Mononuclear cell (primary cell): ENCODE measurements around the gene CDH4. TPM values are rescaled to one million over a fixed set of nuclear protein-coding genes. Genes with fewer than 3 reads are reported as not detected.
"Not testable (repeated sequence)": the region's sequence is repeated elsewhere in the genome, so short reads cannot be mapped to it uniquely, and the experiment has no call there.

Experiments used
- H3K27me3 ChIP-seq: 2 replicates; pipeline ENCODE4 v1.6.0; 2011; ENCODE audit warnings: low read length, control low read depth; ENCODE audit not compliant: insufficient read depth
- H3K4me1 ChIP-seq: 2 replicates; pipeline ENCODE4 v1.5.1; 2011; ENCODE audit warnings: mild to moderate bottlenecking, low read length, control low read depth; ENCODE audit not compliant: insufficient read depth
- H3K4me3 ChIP-seq: 2 replicates; pipeline ENCODE4 v1.5.1; 2011; ENCODE audit warnings: mild to moderate bottlenecking, low read length, moderate library complexity
- H3K9me3 ChIP-seq: 2 replicates; pipeline ENCODE4 v1.5.1; 2011; ENCODE audit warnings: low read depth, mild to moderate bottlenecking, control low read depth, low read length
- total RNA-seq: library from RNA; depleted of rRNA; stranded (reverse); fragments of >200 nt; gene quantifications from one replicate; pipeline ENCODE4 v1.2.3, GENCODE V29; 2012

CDH4 gene
- total RNA-seq, 1 donor: under 0.01 TPM

DNA sequence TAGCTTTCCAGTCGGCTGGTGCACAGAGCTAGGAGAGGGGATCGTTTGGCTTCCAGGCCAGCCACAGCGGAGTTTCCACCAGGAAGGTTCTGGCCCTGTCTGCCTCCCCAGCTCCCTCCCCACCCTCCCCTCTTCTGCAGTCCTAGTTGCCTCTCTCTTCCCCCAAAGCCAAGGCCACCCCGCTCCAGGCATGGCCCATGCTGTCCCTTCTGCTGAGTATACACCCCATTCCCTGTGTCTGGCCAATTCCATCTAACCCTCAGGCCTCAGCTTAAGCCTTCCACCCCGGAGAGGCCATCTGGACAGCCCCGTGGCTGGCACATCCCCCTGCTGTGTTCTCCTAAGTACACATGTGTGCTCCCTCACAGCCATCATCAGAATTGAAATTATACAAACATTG, 167.4 kb downstream of the CDH4 start:
- no peaks in the 10 kb centered on the region for H3K4me1 ChIP-seq
- H3K4me3 ChIP-seq: no peak overlapping the region
- H3K9me3 ChIP-seq: no peaks in the 10 kb centered on the region
- no peaks in the 10 kb centered on the region for H3K27me3 ChIP-seq

DNA sequence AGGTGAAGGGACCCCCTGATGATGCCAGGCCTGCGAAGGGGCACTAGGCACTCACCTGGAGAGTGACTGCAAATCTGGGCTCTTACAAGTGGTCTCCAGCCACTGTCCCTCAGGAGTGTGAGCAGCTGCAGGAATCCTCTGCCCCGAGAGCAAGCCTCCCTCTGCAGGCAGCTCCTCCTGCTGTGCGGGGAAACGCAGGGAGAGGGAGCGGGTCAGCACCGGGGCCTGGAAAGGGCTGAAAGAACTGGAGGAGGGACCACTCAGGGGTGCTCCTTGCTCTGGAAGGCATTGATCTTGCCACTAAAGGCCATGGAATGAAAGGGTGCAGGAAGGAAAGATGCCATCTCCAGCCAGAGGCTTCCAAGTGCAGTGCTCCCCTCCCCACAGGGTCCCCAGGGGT, 168.0 kb downstream of the CDH4 start:
- no peaks in the 10 kb centered on the region for H3K27me3 ChIP-seq
- H3K4me3 ChIP-seq: no peak overlapping the region
- H3K9me3 ChIP-seq: no peaks in the 10 kb centered on the region
- no peaks in the 10 kb centered on the region for H3K4me1 ChIP-seq

DNA sequence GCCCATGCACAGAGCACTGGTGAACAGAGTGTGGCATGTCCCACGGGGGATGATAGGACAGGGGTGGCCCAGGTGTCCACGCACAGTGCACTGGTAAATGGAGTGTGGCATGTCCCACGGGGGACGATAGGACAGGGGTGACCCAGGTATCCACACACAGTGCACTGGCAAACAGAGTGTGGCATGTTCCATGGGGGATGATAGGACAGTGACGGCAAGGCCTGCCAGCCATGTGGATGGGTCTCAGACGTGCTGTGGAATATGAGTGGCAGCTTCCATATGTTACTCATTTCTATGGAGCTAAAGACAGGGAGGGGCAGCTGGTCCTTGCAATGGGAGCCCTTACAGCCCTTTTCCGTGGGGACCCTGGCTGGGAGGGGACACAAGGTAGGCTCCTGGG, 168.7 kb downstream of the CDH4 start:
- no peak overlapping the region for H3K4me3 ChIP-seq
- no peaks in the 10 kb centered on the region for H3K9me3 ChIP-seq
- H3K4me1 ChIP-seq: no peaks in the 10 kb centered on the region
- H3K27me3 ChIP-seq: no peaks in the 10 kb centered on the region

DNA sequence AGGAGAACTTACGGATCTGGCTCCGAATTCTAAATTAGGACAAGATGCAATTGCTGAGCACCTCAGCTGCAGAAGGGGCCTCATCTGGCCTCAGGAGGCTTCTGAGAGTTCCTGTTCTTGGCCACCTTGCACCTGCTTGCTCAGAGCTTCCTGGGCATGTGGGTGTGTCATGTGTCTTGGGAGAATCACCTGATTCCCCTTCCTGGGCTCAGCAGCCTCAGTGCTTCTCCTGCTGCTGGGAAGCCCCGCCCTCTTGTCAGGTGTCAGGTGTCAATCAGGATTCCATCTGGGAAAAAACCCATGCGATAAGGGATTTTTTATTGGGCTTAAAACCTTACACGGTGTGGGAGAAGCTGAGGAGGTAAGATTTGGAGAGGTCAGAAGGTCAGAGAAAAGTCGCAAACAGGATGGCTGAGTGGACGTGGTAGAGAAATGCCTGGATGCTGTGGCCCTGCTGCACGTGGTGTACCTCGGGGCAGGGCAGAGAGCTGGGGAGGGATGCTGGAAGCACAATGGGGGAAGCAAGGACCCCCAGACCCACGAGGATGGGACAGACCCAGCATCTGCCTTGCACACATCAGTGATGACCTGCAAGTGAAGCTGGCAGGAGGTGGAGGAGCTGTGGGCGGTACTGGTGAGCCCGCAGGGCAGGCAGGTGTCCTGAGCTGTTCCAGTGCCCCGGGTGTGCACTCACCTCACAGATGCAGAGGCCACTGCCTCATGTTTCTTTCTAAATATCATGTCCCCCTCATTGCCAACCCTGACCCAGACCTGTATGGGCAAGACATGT, 170.8 kb downstream of the CDH4 start:
- Histone ChIP-seq H3K27me3 (no peaks in the 10 kb centered on the region), H3K4me3 (no peak overlapping the region), H3K9me3 (no peaks in the 10 kb centered on the region), H3K4me1 (no peaks in the 10 kb centered on the region)

DNA sequence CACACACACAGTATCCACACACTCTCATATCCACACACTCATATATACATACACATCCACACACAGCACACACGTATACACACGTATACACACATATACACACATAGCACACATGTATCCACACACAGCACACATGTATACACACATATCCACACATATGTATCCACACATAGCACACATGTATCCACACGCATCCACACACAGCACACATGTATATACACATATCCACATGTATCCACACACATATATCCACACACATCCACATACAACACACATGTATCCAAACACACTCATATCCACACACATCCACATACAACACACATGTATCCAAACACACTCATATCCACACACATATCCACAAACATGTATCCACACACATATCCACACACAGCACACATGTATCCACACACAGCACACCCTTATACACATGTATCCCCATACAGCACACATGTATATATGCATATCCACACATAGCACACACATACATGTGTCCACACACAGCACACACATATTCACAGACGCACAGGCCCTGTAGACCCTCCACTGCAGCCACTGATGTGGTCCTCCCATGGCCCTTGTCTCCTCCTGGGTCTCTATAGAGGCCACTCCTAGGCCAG, 172.1 kb downstream of the CDH4 start:
- no peaks in the 10 kb centered on the region for H3K27me3 ChIP-seq
- no peaks in the 10 kb centered on the region for H3K4me1 ChIP-seq
- no peak overlapping the region for H3K4me3 ChIP-seq
- H3K9me3 ChIP-seq: no peaks in the 10 kb centered on the region

DNA sequence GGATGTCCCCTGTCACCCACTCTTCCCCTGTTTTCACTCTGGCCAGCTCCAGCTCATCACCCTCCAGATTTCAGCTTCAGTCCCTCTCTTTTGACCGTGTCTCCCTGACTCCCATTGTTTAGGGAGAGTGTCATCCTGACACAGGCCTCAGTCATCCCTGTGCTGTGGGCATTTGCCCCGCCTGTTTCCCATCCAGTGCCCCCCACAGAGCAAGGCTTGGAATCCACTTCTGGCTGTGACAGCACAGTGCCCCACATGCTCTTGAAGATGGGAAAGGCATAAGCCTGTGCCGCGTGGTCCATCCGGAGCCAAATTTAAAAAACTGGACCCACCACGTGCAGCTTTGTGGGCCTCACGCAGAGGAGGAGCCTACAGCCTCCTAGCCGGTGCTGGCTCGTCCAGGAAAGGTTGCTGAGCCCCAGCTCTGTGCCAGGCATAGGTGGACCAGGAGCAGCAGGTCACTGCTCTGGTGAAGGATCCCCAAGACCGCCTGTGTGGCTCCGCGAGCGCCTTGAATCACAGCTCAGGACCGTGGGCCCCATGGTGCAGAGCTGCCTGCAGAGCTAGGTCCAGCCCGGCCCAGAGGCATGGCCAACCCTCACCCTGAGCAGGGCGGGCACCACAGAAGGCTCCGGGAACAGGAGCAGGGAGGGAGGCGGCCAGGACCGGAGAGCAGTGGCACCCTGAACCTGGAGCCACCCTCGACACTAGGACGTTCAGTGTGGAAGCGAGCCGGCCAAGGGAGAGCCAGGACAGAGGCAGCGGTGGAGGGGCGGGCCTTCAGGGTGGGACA, 172.8 kb downstream of the CDH4 start:
- no peaks in the 10 kb centered on the region for H3K27me3 ChIP-seq
- H3K4me3 ChIP-seq: no peak overlapping the region
- no peaks in the 10 kb centered on the region for H3K9me3 ChIP-seq
- no peaks in the 10 kb centered on the region for H3K4me1 ChIP-seq

DNA sequence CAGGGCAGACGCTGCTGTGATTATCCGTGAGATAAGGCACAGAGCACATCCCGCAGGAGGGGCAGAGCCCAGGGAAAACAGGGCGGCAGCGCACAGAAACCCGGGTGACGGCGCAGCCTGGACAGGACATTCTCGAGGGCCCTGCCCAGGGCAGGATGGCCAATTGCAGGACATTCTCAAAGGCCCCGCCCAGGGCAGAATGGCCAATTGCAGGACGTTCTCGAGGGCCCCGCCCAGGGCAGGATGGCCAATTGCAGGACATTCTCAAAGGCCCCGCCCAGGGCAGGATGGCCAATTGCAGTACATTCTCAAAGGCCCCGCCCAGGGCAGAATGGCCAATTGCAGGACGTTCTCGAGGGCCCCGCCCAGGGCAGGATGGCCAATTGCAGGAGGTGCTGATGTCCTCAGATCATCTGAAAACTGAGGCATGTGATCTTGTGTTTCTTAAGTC, 173.5 kb downstream of the CDH4 start:
- not testable (repeated sequence) for H3K4me1 ChIP-seq, H3K9me3 ChIP-seq, H3K27me3 ChIP-seq, H3K4me3 ChIP-seq

DNA sequence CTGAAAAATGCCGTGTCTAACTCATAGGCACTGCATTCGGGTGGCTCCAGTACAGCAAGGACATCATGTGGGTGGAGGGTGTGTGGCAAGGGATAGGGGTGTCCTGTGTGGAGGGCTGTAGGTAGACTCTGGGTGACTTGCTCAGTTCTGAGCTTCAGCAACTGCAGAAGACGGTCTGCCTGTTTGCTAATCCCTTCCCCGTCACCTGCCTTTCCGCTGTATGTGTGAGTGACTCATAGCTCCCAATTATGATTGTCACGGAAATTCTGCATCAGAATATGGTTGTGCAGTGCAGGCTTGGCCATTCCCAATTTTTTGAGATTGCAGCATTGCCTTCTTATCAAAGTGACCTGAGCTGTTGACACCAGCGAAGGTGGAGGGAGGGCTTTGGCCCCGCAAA, 174.3 kb downstream of the CDH4 start:
- Histone ChIP-seq H3K27me3 (no peaks in the 10 kb centered on the region), H3K4me1 (no peaks in the 10 kb centered on the region), H3K9me3 (no peaks in the 10 kb centered on the region), H3K4me3 (no peak overlapping the region)

DNA sequence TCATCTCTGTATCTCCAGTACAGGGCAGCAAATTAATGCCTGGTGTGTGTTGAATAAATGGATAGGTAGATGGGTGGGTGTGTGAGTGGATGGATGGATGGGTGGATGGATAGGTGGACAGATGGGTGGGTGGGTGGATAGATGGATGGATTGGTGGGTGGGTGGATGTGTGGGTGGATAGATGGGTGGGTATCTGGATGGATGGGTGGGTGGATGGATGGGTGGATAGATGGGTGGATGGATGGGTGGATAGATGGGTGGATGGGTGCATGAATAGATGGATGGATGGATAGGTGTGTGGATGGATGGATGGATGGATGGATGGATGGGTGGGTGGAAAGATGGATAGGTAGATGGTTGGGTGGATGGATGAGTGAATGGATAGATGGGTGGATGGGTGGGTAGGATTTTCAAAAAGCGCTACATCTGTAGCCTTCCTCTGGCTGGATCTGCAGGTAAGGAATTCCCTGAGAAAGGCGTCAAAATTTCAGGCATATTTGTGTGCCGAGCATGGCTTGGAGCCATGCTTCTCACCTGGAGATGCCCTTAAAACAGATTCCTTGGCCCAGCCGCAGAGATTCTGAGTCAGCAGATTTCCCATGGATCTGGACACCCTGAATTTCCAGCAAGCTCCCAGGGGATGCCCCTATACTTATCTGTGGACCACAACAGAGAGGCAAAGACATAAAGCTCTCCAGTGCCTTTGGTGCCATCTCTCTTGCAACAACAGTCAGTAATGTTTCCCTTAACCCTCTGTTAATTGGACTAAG, 177.6 kb downstream of the CDH4 start:
- Histone ChIP-seq H3K9me3 (no peaks in the 10 kb centered on the region), H3K27me3 (no peaks in the 10 kb centered on the region), H3K4me1 (no peaks in the 10 kb centered on the region), H3K4me3 (no peak overlapping the region)

DNA sequence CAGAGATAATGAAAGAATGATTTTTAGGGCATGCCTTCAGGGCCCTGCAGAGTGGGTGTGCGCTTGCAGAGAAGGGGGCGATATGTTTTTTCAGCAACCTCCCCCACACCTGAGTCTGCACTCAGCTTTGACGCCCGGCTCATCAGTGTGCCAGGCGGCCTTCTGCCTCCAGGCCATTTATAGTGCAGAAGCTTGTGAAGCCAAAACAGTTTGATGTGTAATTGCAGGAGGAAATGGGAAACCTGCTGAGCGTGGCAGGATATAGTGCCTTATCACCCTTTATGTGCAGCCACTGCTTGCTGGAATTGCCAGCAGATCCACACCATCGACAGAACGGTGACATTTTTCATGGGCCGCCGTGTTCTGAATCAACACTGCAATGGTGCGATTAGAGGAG, 178.2 kb downstream of the CDH4 start:
- no peaks in the 10 kb centered on the region for H3K9me3 ChIP-seq
- H3K27me3 ChIP-seq: no peaks in the 10 kb centered on the region
- H3K4me1 ChIP-seq: no peaks in the 10 kb centered on the region
- H3K4me3 ChIP-seq: no peak overlapping the region

DNA sequence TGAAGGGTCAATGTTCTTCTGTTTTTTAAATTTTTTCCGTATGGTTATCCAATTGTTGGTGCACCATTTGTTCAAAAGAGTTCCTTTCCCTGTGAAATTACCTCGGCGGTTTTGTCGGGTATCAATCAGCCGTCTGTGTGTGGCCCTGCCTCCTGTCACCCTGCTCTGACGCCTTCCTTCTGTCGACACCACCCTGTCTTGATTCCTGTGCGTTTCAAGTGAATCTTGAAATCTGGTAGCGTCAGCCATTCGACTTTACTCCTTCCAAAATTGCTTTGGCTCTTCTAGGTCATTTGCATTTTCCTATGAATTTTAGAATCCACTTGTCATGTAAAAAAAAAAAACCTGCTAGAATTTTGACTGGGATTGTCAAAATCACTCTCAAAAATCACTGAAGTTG, 181.1 kb downstream of the CDH4 start:
- no peak overlapping the region for H3K4me3 ChIP-seq
- no peaks in the 10 kb centered on the region for H3K9me3 ChIP-seq
- no peaks in the 10 kb centered on the region for H3K27me3 ChIP-seq
- no peaks in the 10 kb centered on the region for H3K4me1 ChIP-seq

DNA sequence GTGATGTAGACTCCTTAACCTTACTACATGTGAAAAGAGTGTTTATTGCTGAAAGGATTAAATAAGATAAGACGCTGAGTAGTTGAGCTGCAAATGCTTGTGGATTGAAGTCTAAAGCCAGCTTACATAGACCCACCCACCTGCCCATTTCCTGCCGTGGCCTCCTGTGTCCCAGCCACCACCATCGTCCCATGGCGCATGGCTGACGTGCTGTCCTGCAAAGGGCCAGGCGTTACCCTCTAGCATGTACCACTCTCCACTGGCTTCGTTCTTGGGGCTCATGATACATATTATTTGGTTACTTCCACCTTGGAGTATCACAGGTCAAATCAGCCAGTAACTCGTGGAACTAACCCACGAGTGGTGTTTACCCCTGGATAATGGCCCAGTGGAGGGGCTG, 181.8 kb downstream of the CDH4 start:
- no peak overlapping the region for H3K4me3 ChIP-seq
- no peaks in the 10 kb centered on the region for H3K9me3 ChIP-seq
- H3K27me3 ChIP-seq: no peaks in the 10 kb centered on the region
- H3K4me1 ChIP-seq: no peaks in the 10 kb centered on the region

DNA sequence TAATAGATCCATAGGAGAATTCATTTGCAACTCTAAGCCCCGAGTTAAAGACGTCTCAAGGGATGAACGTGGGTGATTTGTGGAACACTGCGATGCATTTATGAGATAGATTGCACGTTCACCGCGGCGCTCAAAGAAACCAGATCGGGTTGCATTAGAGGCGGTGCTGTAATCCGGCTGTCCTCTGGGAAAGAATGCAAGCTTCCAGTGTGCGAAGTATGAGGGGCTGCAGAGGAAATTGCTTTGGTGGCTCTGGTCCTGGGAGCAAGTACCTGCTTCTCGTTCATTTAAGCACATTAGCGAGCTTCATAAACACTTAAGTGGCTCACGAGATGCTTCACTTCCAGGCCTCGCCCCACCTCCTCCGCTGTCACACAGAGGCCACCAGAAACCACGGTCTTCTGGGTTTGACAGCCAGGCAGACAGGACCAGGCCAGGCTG, 182.3 kb downstream of the CDH4 start:
- H3K9me3 ChIP-seq: no peaks in the 10 kb centered on the region
- no peaks in the 10 kb centered on the region for H3K4me1 ChIP-seq
- no peak overlapping the region for H3K4me3 ChIP-seq

DNA sequence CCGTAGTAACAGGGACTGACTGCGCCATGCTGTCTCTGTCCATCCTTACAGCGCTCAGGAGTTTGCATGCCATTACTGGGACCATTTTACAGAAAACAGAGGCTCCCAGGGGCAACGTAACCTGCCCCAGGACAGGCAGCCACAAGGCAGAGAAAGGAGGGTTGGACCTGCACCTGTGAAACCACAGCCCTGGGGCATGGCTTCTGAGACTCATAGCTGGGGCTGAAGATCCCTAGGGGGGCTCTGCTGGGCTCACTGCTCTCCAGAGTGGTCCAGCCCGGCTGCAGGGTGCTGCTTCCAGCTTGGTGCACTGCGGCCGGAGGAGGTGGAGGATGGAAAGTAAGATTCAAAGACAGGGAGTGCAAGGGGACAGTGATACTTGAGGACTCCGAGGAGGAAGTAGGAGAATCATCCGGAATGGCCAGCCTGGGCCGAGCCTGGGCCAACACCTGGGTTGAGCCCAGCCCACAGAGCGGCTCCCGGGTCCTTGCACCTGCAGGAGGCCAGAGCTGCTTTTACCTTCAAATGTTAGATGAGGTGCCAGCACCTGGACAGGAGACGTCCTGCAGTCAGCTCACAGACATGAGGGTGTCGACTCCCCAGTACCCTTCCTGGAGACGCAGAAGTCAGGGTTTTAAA, 183.2 kb downstream of the CDH4 start:
- Histone ChIP-seq H3K4me1 (no peaks in the 10 kb centered on the region), H3K27me3 (no peaks in the 10 kb centered on the region), H3K9me3 (no peaks in the 10 kb centered on the region), H3K4me3 (no peak overlapping the region)

More for the DNA sequence above, 182.3 kb downstream of the CDH4 start:
- H3K27me3 ChIP-seq: no peaks in the 10 kb centered on the region
